HG03039 (cell line): Measurements from ENCODE around the gene CSH1.
"Not testable (repeated sequence)": the region's sequence is repeated elsewhere in the genome, so short reads cannot be mapped to it uniquely, and the experiment has no call there.

Experiments
- ATAC-seq: cut with Tn5 transposase; IDR thresholded peaks from one replicate; pipeline ENCODE4 v1.9.1; 2021; ENCODE audit warnings: mild to moderate bottlenecking, moderate library complexity; ENCODE audit not compliant: unreplicated experiment

The CSH1 gene

GRCh38 chr17:63871646-63872365, 24.6 kb downstream of the CSH1 start:
- ATAC-seq: not testable (repeated sequence)

GRCh38 chr17:63870292-63870665, 26.1 kb downstream of the CSH1 start:
- not testable (repeated sequence) for ATAC-seq

GRCh38 chr17:63869491-63870291, 26.7 kb downstream of the CSH1 start:
- ATAC-seq: not testable (repeated sequence)

- not testable (repeated sequence) for ATAC-seq
Observed at GRCh38 chr17:63866625-63867024, 29.7 kb downstream of the CSH1 start.

GRCh38 chr17:63859257-63859656, 37.1 kb downstream of the CSH1 start:
- ATAC-seq: no peak

- ATAC-seq: not testable (repeated sequence)
Observed at GRCh38 chr17:63856425-63856824, 39.9 kb downstream of the CSH1 start.

- no peak for ATAC-seq
Observed at GRCh38 chr17:63855185-63855584, 41.2 kb downstream of the CSH1 start.

- no peak for ATAC-seq
Observed at GRCh38 chr17:63854709-63855108, 41.7 kb downstream of the CSH1 start.

- ATAC-seq: no peak
Observed at GRCh38 chr17:63853260-63853659, 43.1 kb downstream of the CSH1 start.

GRCh38 chr17:63850401-63850800, 46.0 kb downstream of the CSH1 start:
- ATAC-seq: no peak

GRCh38 chr17:63848834-63849689, 47.3 kb downstream of the CSH1 start:
- no peak for ATAC-seq

GRCh38 chr17:63847525-63848249, 48.7 kb downstream of the CSH1 start:
- no peak for ATAC-seq

GRCh38 chr17:63845509-63845908, 50.9 kb downstream of the CSH1 start:
- no peak for ATAC-seq
